HG02798 (cell line): ENCODE measurements around the gene CREB5.
"Not testable (repeated sequence)": the region's sequence is repeated elsewhere in the genome, so short reads cannot be mapped to it uniquely, and the experiment has no call there.

Experiments
- ATAC-seq: cut with Tn5 transposase; IDR thresholded peaks from one replicate; pipeline ENCODE4 v1.9.1; 2021; ENCODE audit warnings: mild to moderate bottlenecking; ENCODE audit not compliant: unreplicated experiment, poor library complexity

Gene CREB5

GRCh38 chr7:28597284-28597683, 185.0 kb downstream of the CREB5 start:
- ATAC-seq: no peak

GRCh38 chr7:28598037-28598436, 185.7 kb downstream of the CREB5 start:
- not testable (repeated sequence) for ATAC-seq

GRCh38 chr7:28598586-28598985, 186.3 kb downstream of the CREB5 start:
- ATAC-seq: no peak

GRCh38 chr7:28599411-28599810, 187.1 kb downstream of the CREB5 start:
- ATAC-seq: no peak

- no peak for ATAC-seq
Observed at GRCh38 chr7:28602282-28602681, 190.0 kb downstream of the CREB5 start.

- ATAC-seq: no peak
Observed at GRCh38 chr7:28605427-28606085, 193.2 kb downstream of the CREB5 start.

- no peak for ATAC-seq
Observed at GRCh38 chr7:28606421-28606820, 194.1 kb downstream of the CREB5 start.

- no peak for ATAC-seq
Observed at GRCh38 chr7:28607855-28608193, 195.5 kb downstream of the CREB5 start.

- no peak for ATAC-seq
Observed at GRCh38 chr7:28608237-28608656, 195.9 kb downstream of the CREB5 start.

- ATAC-seq: no peak
Observed at GRCh38 chr7:28608731-28609130, 196.4 kb downstream of the CREB5 start.

GRCh38 chr7:28609608-28610007, 197.3 kb downstream of the CREB5 start:
- ATAC-seq: no peak

- not testable (repeated sequence) for ATAC-seq
Observed at GRCh38 chr7:28611399-28611897, 199.1 kb downstream of the CREB5 start.

- no peak for ATAC-seq
Observed at GRCh38 chr7:28613262-28613661, 200.9 kb downstream of the CREB5 start.

- no peak for ATAC-seq
Observed at GRCh38 chr7:28615091-28615490, 202.8 kb downstream of the CREB5 start.

GRCh38 chr7:28617308-28617880, 205.1 kb downstream of the CREB5 start:
- no peak for ATAC-seq

- no peak for ATAC-seq
Observed at GRCh38 chr7:28618383-28618782, 206.1 kb downstream of the CREB5 start.

- ATAC-seq: no peak
Observed at GRCh38 chr7:28619256-28619655, 206.9 kb downstream of the CREB5 start.

GRCh38 chr7:28621369-28621841, 209.1 kb downstream of the CREB5 start:
- ATAC-seq: no peak

- ATAC-seq: no peak
Observed at GRCh38 chr7:28623105-28623730, 210.9 kb downstream of the CREB5 start.

GRCh38 chr7:28623863-28624262, 211.5 kb downstream of the CREB5 start:
- ATAC-seq: no peak

- ATAC-seq: no peak
Observed at GRCh38 chr7:28625432-28625831, 213.1 kb downstream of the CREB5 start.

GRCh38 chr7:28626221-28626620, 213.9 kb downstream of the CREB5 start:
- ATAC-seq: no peak
